Measurements from ENCODE around the gene STAU1. TPM values are rescaled to one million over a fixed set of nuclear protein-coding genes. Genes with fewer than 3 reads are reported as not detected.

The STAU1 gene
- total RNA-seq, 1 donor from 2014 or later, result 58.6 TPM

DNA sequence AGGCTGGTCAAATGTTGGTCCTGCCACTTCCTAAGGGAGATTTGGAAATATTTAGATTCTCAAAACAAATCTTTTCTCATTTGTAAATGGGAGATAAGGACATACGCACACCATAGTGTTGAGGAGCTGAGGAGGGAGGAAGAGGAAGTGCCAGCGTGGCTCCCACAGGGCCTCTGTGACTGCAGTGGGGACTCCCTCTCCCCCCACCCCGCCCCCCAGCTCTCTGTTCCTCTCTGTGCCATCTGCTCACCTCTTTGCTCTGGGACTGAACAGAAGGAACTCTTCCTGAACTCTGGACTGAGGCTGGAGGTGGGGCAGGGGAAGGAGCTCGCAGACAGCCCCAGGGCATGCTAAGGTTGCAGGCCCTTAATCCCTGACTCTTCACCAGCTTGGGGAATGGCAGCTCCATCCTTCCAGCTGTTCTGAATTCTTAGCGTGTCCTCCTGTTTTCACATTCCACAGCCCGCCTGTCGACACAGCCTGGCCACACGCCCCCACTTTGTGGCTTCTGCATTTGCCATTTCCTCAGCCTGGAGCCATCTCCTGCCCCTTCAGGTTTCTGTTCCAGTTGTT, 42.5 kb upstream of the STAU1 start:
- TF ChIP-seq, protein P1, sequence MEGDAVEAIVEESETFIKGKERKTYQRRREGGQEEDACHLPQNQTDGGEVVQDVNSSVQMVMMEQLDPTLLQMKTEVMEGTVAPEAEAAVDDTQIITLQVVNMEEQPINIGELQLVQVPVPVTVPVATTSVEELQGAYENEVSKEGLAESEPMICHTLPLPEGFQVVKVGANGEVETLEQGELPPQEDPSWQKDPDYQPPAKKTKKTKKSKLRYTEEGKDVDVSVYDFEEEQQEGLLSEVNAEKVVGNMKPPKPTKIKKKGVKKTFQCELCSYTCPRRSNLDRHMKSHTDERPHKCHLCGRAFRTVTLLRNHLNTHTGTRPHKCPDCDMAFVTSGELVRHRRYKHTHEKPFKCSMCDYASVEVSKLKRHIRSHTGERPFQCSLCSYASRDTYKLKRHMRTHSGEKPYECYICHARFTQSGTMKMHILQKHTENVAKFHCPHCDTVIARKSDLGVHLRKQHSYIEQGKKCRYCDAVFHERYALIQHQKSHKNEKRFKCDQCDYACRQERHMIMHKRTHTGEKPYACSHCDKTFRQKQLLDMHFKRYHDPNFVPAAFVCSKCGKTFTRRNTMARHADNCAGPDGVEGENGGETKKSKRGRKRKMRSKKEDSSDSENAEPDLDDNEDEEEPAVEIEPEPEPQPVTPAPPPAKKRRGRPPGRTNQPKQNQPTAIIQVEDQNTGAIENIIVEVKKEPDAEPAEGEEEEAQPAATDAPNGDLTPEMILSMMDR (conservative IDR thresholded peaks at IDR 0.05; ENCODE audit: low read depth, low read length), result no peak
- DNase-seq (ENCODE audit: low read depth), result no peak

DNA sequence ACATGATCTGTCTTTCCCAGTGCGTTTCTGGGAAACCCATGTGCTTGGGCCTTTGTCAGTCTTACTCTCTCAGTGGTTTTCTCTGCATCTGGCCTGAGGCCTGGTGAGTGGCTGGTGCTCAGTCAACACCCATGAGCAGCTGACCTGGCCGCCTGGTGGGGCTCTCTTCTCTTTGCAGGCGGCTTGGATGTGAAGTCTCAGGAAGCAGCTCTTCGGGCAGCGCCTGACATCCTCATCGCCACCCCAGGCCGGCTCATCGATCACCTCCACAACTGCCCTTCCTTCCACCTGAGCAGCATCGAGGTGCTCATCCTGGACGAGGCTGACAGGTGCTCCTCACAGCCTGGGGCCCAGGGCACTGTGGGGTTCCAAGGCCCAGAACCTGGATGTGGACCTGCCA, 41.9 kb upstream of the STAU1 start:
- TF ChIP-seq, protein P1 (conservative IDR thresholded peaks at IDR 0.05; ENCODE audit: low read depth, low read length), result no peak
- DNase-seq (ENCODE audit: low read depth), result no peak
- H3K4me3 ChIP-seq (ENCODE audit: low read depth, low read length), result no peak overlapping the region

More for the DNA sequence above, 42.5 kb upstream of the STAU1 start:
- no peak overlapping the region for H3K4me3 ChIP-seq (ENCODE audit: low read depth, low read length)

DNA sequence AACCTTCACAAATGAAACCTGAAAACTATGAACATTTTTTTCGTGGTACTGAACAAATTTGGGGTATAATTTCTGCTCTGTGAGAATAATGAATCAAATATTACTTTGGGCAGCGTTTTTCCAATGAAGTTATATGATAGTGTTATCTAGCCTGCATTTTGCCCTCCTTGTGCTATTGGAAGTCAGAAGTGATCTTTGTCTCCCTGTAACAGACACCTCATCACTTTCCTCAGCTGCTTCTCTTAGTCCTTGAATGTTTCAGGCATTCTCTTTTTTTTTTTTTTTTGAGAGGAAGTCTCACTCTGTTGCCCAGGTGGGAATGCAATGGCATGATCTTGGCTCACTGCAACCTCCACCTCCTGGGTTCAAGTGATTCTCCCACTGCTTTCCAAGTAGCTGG, 41.2 kb upstream of the STAU1 start:
- H3K4me3 ChIP-seq (ENCODE audit: low read depth, low read length), result no peak overlapping the region
- DNase-seq (ENCODE audit: low read depth), result no peak
- TF ChIP-seq, protein P1 (conservative IDR thresholded peaks at IDR 0.05; ENCODE audit: low read depth, low read length), result no peak

DNA sequence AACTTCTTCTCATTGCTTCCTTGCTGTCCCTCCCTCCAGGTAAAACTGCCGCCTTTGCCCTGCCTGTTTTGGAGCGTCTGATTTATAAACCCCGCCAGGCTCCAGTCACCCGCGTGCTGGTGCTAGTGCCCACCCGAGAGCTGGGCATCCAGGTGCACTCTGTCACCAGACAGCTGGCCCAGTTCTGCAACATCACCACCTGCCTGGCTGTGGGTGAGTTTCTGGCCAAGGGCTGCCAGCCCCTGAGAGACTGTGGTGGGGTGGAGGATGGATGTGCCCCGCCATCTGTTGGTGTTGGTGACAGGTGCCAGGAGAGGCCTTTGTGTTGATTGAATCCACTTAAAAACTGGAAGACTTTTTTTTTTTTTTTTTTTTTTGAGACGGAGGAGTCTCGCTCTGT, 40.5 kb upstream of the STAU1 start:
- TF ChIP-seq, protein P1 (conservative IDR thresholded peaks at IDR 0.05; ENCODE audit: low read depth, low read length), result no peak
- no peak for DNase-seq (ENCODE audit: low read depth)
- H3K4me3 ChIP-seq (ENCODE audit: low read depth, low read length), result no peak overlapping the region

DNA sequence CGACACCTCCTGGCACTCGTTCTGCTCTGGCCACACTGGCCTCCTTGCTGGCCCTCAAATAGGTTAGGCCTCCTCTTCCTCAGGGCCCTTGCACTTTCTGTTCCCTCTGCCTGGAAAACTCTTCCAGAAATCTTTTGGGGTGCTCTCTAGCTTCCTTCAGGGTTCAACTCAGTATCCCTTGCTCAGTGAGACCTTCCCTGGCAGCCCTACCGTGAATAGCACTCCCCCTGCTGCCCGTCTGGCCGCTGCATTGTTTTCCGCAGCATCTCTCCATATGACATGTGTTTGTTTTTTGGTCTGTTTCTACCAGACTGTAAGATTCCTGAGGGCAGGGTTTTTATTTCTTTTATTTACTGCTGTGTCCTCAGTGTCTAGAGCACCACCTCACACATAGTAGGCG, 37.8 kb upstream of the STAU1 start:
- TF ChIP-seq, protein P1 (conservative IDR thresholded peaks at IDR 0.05; ENCODE audit: low read depth, low read length), result no peak
- DNase-seq (ENCODE audit: low read depth), result no peak

DNA sequence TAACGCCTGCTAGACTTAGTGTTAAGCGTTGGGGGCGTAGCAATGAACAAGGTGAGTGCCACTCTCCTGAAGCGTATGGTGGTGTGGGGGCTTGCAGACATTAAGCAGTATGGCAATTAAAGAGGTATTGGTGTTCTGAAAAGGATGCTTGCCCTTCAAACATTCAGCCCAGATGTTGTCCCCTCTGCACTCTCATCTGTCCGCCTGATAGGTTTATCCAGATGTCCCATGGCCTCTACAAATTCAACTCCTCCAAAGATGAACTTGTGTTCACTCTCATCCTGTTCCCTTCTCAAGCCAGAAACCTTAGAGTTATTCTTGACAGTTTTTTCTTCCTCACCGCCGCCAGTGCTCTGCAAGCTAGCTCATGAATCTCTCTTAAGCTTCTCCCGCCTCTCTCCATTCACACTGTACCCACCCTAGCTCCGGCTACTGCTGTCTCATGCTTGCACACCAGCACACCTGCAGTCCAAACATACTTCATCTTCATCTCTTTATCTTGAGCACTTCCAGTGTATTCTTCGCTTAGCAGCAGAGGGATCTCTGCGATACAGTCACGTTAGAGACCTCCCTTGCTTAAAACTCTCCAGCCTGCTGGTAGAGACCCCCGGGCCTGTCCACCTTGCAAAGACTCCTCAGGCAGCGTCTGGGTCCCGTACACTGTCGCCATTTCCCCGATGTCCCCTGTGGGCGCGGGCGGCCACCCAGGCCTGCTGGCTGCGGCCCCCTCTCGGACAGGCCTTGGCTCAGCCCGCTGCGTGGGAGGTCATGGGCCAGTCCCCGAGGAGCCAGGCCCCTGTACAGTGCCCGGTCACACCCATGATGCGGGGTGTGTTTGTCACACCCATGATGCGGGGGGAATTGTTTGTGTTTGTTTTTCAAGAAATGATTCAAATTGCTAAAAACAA, 32.0 kb upstream of the STAU1 start:
- H3K4me3 ChIP-seq (ENCODE audit: low read depth, low read length), result peak overlapping the region; percentile 90
- no peak for DNase-seq (ENCODE audit: low read depth)
- TF ChIP-seq, protein P1 (conservative IDR thresholded peaks at IDR 0.05; ENCODE audit: low read depth, low read length), result no peak

More for the DNA sequence above, 37.8 kb upstream of the STAU1 start:
- no peak overlapping the region for H3K4me3 ChIP-seq (ENCODE audit: low read depth, low read length)
